Loucy (cell line): ENCODE data around the gene MYO18A.

Experiments used
- CTCF ChIP-seq: fragments of 200-600 bp; sonication (generic); conservative IDR thresholded peaks from 2 replicates; pipeline ENCODE4 v1.5.1; 2014; ENCODE audit warnings: mild to moderate bottlenecking, antibody characterized with exemption, low read length
- EZH2phosphoT487 ChIP-seq: fragments of 200-600 bp; IDR thresholded peaks from 2 replicates; pipeline ENCODE4 v1.6.1; 2018; ENCODE audit warnings: antibody characterized with exemption, mild to moderate bottlenecking, moderate library complexity, borderline replicate concordance

DNA sequence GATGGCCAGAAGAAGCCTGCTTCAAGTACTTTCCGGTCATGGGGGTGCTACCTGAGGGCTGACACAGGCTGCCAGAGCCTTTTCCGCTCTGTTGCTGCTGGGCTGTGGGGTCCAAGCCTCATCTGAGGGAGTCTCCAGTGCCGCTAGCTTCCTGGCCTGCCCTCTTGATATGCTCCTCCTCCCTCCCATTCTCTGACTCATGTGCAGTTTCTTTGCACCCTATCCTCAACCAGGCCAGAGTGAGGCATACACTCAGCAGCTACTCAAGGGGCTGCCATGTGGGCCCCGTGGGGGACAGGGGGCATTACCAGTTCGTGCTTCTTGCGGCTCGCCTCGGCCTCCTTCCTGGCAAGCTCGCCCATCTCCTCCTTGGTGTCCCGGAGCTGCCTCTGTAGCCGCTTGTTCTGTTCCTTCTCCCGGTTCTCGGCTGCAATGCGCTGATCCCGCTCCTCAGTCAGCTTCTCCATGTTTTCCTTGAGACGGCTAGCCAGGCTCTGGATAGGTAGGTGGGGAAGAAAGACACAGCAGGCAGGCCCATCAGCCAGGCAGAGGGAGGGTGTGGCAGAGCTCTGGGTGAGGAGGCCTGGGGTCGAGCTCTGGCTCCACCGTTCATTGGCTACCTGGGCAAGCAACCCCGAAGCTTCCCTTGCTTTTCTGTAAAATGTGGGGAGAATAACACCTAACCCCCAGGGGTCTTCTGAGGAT, 93.4 kb downstream of the MYO18A start:
- TF ChIP-seq CTCF: no peak
- no peak for TF ChIP-seq EZH2phosphoT487
